Measurements from ENCODE around the gene CNPPD1.

Gene CNPPD1

GRCh38 chr2:219163156-219163555 lies 13.6 kb downstream of the CNPPD1 start:
- Histone ChIP-seq H3K9ac (ENCODE audit: low read depth, low read length) (no peak overlapping the region), H3K4me3 (ENCODE audit: low read length) (no peak overlapping the region), H3K27ac (ENCODE audit: low read length) (no peak overlapping the region)

GRCh38 chr2:219161097-219161496 lies 15.6 kb downstream of the CNPPD1 start:
- H3K27me3 ChIP-seq (ENCODE audit: insufficient read depth, low read length) = peaks cover 13% of the 10 kb centered on the region
- peaks cover 2% of the 10 kb centered on the region; the same call in 1 of the 2 replicates for H3K4me1 ChIP-seq (ENCODE audit: insufficient read depth, low read length)
- peak overlapping the region; percentile 68 for H3K4me3 ChIP-seq (ENCODE audit: low read length)
- no peak overlapping the region for H3K27ac ChIP-seq (ENCODE audit: low read length)
- H3K9me3 ChIP-seq (ENCODE audit: insufficient read depth, low read depth, low read length) = no peaks in the 10 kb centered on the region
- peak overlapping the region; percentile 81; the same call in 1 of the 2 replicates for H3K9ac ChIP-seq (ENCODE audit: low read depth, low read length)
- peaks cover 20% of the 10 kb centered on the region for H3K36me3 ChIP-seq (ENCODE audit: insufficient read depth, low read depth, low read length)

More at GRCh38 chr2:219163156-219163555, 13.6 kb downstream of the CNPPD1 start:
- Histone ChIP-seq H3K27me3 (ENCODE audit: insufficient read depth, low read length) (peaks cover 13% of the 10 kb centered on the region), H3K4me1 (ENCODE audit: insufficient read depth, low read length) (peaks cover 2% of the 10 kb centered on the region; the same call in 1 of the 2 replicates), H3K36me3 (ENCODE audit: insufficient read depth, low read depth, low read length) (peaks cover under 1% of the 10 kb centered on the region; the same call in 1 of the 2 replicates), H3K9me3 (ENCODE audit: insufficient read depth, low read depth, low read length) (no peaks in the 10 kb centered on the region)

GRCh38 chr2:219160186-219161017 lies 16.3 kb downstream of the CNPPD1 start, which contains the start of gene NHEJ1:
Gene NHEJ1, minus strand, starts transcription at chr2:219160815. Its CDS starts 2,453 bp downstream, at chr2:219158362.
- Histone ChIP-seq H3K4me1 (ENCODE audit: insufficient read depth, low read length) (peaks cover 2% of the 10 kb centered on the region; the same call in 1 of the 2 replicates), H3K27ac (ENCODE audit: low read length) (no peak within 1 kb of the TSS), H3K36me3 (ENCODE audit: insufficient read depth, low read depth, low read length) (peaks cover 20% of the 10 kb centered on the region), H3K9ac (ENCODE audit: low read depth, low read length) (peak within 1 kb of the TSS; percentile 81; the same call in 1 of the 2 replicates), H3K27me3 (ENCODE audit: insufficient read depth, low read length) (peaks cover 13% of the 10 kb centered on the region), H3K9me3 (ENCODE audit: insufficient read depth, low read depth, low read length) (no peaks in the 10 kb centered on the region), H3K4me3 (ENCODE audit: low read length) (peak within 1 kb of the TSS; percentile 68)

GRCh38 chr2:219159771-219160185 lies 16.9 kb downstream of the CNPPD1 start:
- Histone ChIP-seq H3K9me3 (ENCODE audit: insufficient read depth, low read depth, low read length) (no peaks in the 10 kb centered on the region), H3K36me3 (ENCODE audit: insufficient read depth, low read depth, low read length) (peaks cover 20% of the 10 kb centered on the region), H3K9ac (ENCODE audit: low read depth, low read length) (peak overlapping the region; percentile 81; the same call in 1 of the 2 replicates), H3K4me3 (ENCODE audit: low read length) (peak overlapping the region; percentile 68), H3K27me3 (ENCODE audit: insufficient read depth, low read length) (peaks cover 13% of the 10 kb centered on the region), H3K4me1 (ENCODE audit: insufficient read depth, low read length) (peaks cover 2% of the 10 kb centered on the region; the same call in 1 of the 2 replicates), H3K27ac (ENCODE audit: low read length) (no peak overlapping the region)

- H3K4me3 ChIP-seq (ENCODE audit: low read length) = no peak overlapping the region
- H3K27ac ChIP-seq (ENCODE audit: low read length) = no peak overlapping the region
- H3K4me1 ChIP-seq (ENCODE audit: insufficient read depth, low read length) = peaks cover 2% of the 10 kb centered on the region; the same call in 1 of the 2 replicates
- no peaks in the 10 kb centered on the region for H3K9me3 ChIP-seq (ENCODE audit: insufficient read depth, low read depth, low read length)
- H3K27me3 ChIP-seq (ENCODE audit: insufficient read depth, low read length) = peaks cover 13% of the 10 kb centered on the region
- no peak overlapping the region for H3K9ac ChIP-seq (ENCODE audit: low read depth, low read length)
- peaks cover 28% of the 10 kb centered on the region for H3K36me3 ChIP-seq (ENCODE audit: insufficient read depth, low read depth, low read length)
These were observed 18.1 kb downstream of the CNPPD1 start for GRCh38 chr2:219158586-219158985.

- no peak overlapping the region for H3K9ac ChIP-seq (ENCODE audit: low read depth, low read length)
- no peaks in the 10 kb centered on the region for H3K9me3 ChIP-seq (ENCODE audit: insufficient read depth, low read depth, low read length)
- H3K27me3 ChIP-seq (ENCODE audit: insufficient read depth, low read length) = peaks cover 12% of the 10 kb centered on the region
- H3K27ac ChIP-seq (ENCODE audit: low read length) = no peak overlapping the region
- H3K36me3 ChIP-seq (ENCODE audit: insufficient read depth, low read depth, low read length) = peaks cover 28% of the 10 kb centered on the region
- no peak overlapping the region for H3K4me3 ChIP-seq (ENCODE audit: low read length)
- H3K4me1 ChIP-seq (ENCODE audit: insufficient read depth, low read length) = peaks cover 2% of the 10 kb centered on the region; the same call in 1 of the 2 replicates
These were observed 18.7 kb downstream of the CNPPD1 start for GRCh38 chr2:219158025-219158424.

GRCh38 chr2:219157396-219157795 lies 19.3 kb downstream of the CNPPD1 start:
- Histone ChIP-seq H3K9ac (ENCODE audit: low read depth, low read length) (no peak overlapping the region), H3K9me3 (ENCODE audit: insufficient read depth, low read depth, low read length) (no peaks in the 10 kb centered on the region), H3K36me3 (ENCODE audit: insufficient read depth, low read depth, low read length) (peaks cover 28% of the 10 kb centered on the region), H3K4me3 (ENCODE audit: low read length) (no peak overlapping the region; the same call in 1 of the 2 replicates), H3K27me3 (ENCODE audit: insufficient read depth, low read length) (peaks cover 6% of the 10 kb centered on the region), H3K4me1 (ENCODE audit: insufficient read depth, low read length) (peaks cover 2% of the 10 kb centered on the region; the same call in 1 of the 2 replicates), H3K27ac (ENCODE audit: low read length) (no peak overlapping the region)

- H3K27me3 ChIP-seq (ENCODE audit: insufficient read depth, low read length) = no peaks in the 10 kb centered on the region
- no peaks in the 10 kb centered on the region for H3K9me3 ChIP-seq (ENCODE audit: insufficient read depth, low read depth, low read length)
- no peak overlapping the region for H3K4me3 ChIP-seq (ENCODE audit: low read length)
- no peaks in the 10 kb centered on the region for H3K4me1 ChIP-seq (ENCODE audit: insufficient read depth, low read length)
- no peak overlapping the region for H3K27ac ChIP-seq (ENCODE audit: low read length)
- H3K9ac ChIP-seq (ENCODE audit: low read depth, low read length) = no peak overlapping the region
- peaks cover 28% of the 10 kb centered on the region for H3K36me3 ChIP-seq (ENCODE audit: insufficient read depth, low read depth, low read length)
These were observed 21.6 kb downstream of the CNPPD1 start for GRCh38 chr2:219155054-219155644.

- Histone ChIP-seq H3K4me1 (ENCODE audit: insufficient read depth, low read length) (no peaks in the 10 kb centered on the region), H3K4me3 (ENCODE audit: low read length) (no peak overlapping the region), H3K36me3 (ENCODE audit: insufficient read depth, low read depth, low read length) (peaks cover 33% of the 10 kb centered on the region), H3K27ac (ENCODE audit: low read length) (no peak overlapping the region), H3K9ac (ENCODE audit: low read depth, low read length) (no peak overlapping the region), H3K27me3 (ENCODE audit: insufficient read depth, low read length) (no peaks in the 10 kb centered on the region), H3K9me3 (ENCODE audit: insufficient read depth, low read depth, low read length) (no peaks in the 10 kb centered on the region)
These were observed 27.1 kb downstream of the CNPPD1 start for GRCh38 chr2:219149667-219150066.

GRCh38 chr2:219142329-219142728 lies 34.4 kb downstream of the CNPPD1 start:
- Histone ChIP-seq H3K4me3 (ENCODE audit: low read length) (no peak overlapping the region), H3K27ac (ENCODE audit: low read length) (no peak overlapping the region), H3K9ac (ENCODE audit: low read depth, low read length) (no peak overlapping the region), H3K27me3 (ENCODE audit: insufficient read depth, low read length) (no peaks in the 10 kb centered on the region), H3K9me3 (ENCODE audit: insufficient read depth, low read depth, low read length) (no peaks in the 10 kb centered on the region), H3K36me3 (ENCODE audit: insufficient read depth, low read depth, low read length) (peaks cover 23% of the 10 kb centered on the region), H3K4me1 (ENCODE audit: insufficient read depth, low read length) (no peaks in the 10 kb centered on the region)

GRCh38 chr2:219140722-219141121 lies 36.0 kb downstream of the CNPPD1 start:
- H3K27me3 ChIP-seq (ENCODE audit: insufficient read depth, low read length) = no peaks in the 10 kb centered on the region
- H3K27ac ChIP-seq (ENCODE audit: low read length) = no peak overlapping the region
- H3K9ac ChIP-seq (ENCODE audit: low read depth, low read length) = no peak overlapping the region
- no peak overlapping the region for H3K4me3 ChIP-seq (ENCODE audit: low read length)
- H3K36me3 ChIP-seq (ENCODE audit: insufficient read depth, low read depth, low read length) = peaks cover 7% of the 10 kb centered on the region; the same call in 1 of the 2 replicates
- H3K4me1 ChIP-seq (ENCODE audit: insufficient read depth, low read length) = no peaks in the 10 kb centered on the region
- no peaks in the 10 kb centered on the region for H3K9me3 ChIP-seq (ENCODE audit: insufficient read depth, low read depth, low read length)
